Endodermal cell (in vitro differentiated cells): ENCODE data around the gene SLC29A4. TPM values are rescaled to one million over a fixed set of nuclear protein-coding genes. Genes with fewer than 3 reads are reported as not detected.

ENCODE experiments used
- DNase-seq: peaks from one replicate; pipeline ENCODE4 v3.0.0-alpha.2; 2017
- H3K27ac ChIP-seq: 2 replicates; pipeline ENCODE4 v1.5.1; 2013; ENCODE audit warnings: mild to moderate bottlenecking, low read depth, low read length, moderate library complexity
- H3K27me3 ChIP-seq: 2 replicates; pipeline ENCODE4 v1.6.1; 2013; ENCODE audit warnings: mild to moderate bottlenecking, low read length, moderate library complexity; ENCODE audit not compliant: insufficient read depth, control insufficient read depth, poor library complexity, severe bottlenecking
- H3K36me3 ChIP-seq: 2 replicates; pipeline ENCODE4 v1.7.0; 2013; ENCODE audit warnings: mild to moderate bottlenecking, low read length, moderate library complexity; ENCODE audit not compliant: control insufficient read depth, insufficient read depth
- H3K4me1 ChIP-seq: one replicate; pipeline ENCODE4 v1.7.0; 2013; ENCODE audit warnings: low read length; ENCODE audit not compliant: control insufficient read depth, insufficient read depth
- H3K4me3 ChIP-seq: 2 replicates; pipeline ENCODE4 v1.5.1; 2013; ENCODE audit warnings: mild to moderate bottlenecking, low read length, moderate library complexity
- H3K9ac ChIP-seq: 2 replicates; pipeline ENCODE4 v1.6.1; 2013; ENCODE audit warnings: mild to moderate bottlenecking, low read length, moderate library complexity; ENCODE audit not compliant: poor library complexity, severe bottlenecking; ENCODE audit errors: extremely low read depth
- H3K9me3 ChIP-seq: 2 replicates; pipeline ENCODE4 v1.6.1; 2013; ENCODE audit warnings: mild to moderate bottlenecking, low read length, moderate library complexity; ENCODE audit not compliant: control insufficient read depth
- H3K27ac Mint-ChIP-seq: 2 replicates; pipeline ENCODE4 v1.8.0; 2020; ENCODE audit warnings: mixed read lengths
- H3K27me3 Mint-ChIP-seq: 2 replicates; pipeline ENCODE4 v1.8.0; 2021; ENCODE audit warnings: mild to moderate bottlenecking, mixed read lengths; ENCODE audit not compliant: insufficient read depth
- H3K36me3 Mint-ChIP-seq: 2 replicates; pipeline ENCODE4 v1.8.0; 2020; ENCODE audit warnings: low read depth, mixed read lengths
- H3K4me1 Mint-ChIP-seq: 2 replicates; pipeline ENCODE4 v1.8.0; 2020; ENCODE audit warnings: mixed read lengths
- H3K4me3 Mint-ChIP-seq: 2 replicates; pipeline ENCODE4 v1.8.0; 2020; ENCODE audit warnings: mild to moderate bottlenecking, moderate library complexity, mixed read lengths
- H3K9me3 Mint-ChIP-seq: 2 replicates; pipeline ENCODE4 v1.8.0; 2020; ENCODE audit warnings: mild to moderate bottlenecking, mixed read lengths
- WGBS, 2 experiments: methylation state at CpG; one replicate each; pipeline versions ENCODE4 v1.1.5 to v1.1.7; 2013; ENCODE audit warnings: missing lambda C conversion rate in 2 of 2, mixed read lengths in 1 of 2; ENCODE audit not compliant: insufficient coverage in 1 of 2, insufficient read length in 1 of 2; 5-methylcytosine and 5-hydroxymethylcytosine counted together
- total RNA-seq, 2 donors: library from RNA; stranded (reverse); fragmentation: NEBNext Ultra II Directional in 1 of 2; extraction: Animal tissue kit (Norgen Biotek cat#: 25700) in 1 of 2; gene quantifications; 2 replicates in 1 of 2; 3 replicates in 1 of 2; pipeline ENCODE4 v1.2.1, GENCODE V29; 2021
- TF ChIP-seq, protein P1 (sequence below): fragments of 200-600 bp; sonication (generic); conservative IDR thresholded peaks from 2 replicates; pipeline ENCODE4 v1.5.0; 2021; ENCODE audit warnings: antibody characterized with exemption, mild to moderate bottlenecking

Gene SLC29A4
- total RNA-seq, 2 donors from 2014 or later = 15.0 to 23.8 TPM

DNA sequence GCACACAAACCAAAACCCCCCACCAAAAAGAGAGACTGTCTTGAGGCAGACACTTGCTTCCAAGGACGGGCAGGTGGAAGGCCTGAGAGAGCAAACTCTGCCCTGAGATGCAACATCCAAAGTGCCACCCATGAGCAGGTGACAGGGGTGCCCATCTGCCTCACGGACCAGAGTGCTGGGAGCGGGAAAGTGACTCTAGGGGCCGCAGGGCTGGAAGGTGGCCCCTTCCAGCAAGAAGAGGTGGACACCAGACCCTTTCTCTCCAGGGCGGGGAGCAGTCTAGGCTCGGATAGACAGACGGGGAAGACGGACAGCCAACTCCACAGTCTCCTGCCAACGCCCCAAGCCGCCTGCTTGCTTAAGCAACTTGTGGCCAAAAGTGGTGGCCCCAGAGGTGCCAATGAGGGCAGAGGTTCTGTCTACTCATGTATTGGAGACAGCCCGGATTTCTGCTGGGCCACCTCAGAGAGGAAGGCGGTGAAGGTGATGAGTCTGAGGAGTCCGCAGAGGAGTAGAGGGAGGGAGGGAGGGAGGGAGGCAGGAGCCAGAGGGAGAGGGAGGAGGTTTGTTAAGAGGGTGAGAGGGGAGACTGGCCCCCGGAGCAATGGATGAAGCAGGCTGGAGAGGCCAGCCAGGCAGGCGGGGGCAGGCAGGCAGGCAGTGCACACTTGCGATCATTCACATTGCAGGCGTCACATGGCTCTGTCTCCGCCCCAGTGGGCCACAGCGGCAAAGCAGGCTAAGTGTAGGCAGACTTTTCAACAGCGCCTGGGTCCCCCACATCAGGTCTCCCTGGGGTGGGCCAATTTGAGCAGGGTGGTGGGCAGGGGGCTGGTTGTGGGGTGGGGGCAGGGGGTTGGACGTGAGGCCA lies 65.6 kb downstream of the SLC29A4 start:
- TF ChIP-seq, protein P1, sequence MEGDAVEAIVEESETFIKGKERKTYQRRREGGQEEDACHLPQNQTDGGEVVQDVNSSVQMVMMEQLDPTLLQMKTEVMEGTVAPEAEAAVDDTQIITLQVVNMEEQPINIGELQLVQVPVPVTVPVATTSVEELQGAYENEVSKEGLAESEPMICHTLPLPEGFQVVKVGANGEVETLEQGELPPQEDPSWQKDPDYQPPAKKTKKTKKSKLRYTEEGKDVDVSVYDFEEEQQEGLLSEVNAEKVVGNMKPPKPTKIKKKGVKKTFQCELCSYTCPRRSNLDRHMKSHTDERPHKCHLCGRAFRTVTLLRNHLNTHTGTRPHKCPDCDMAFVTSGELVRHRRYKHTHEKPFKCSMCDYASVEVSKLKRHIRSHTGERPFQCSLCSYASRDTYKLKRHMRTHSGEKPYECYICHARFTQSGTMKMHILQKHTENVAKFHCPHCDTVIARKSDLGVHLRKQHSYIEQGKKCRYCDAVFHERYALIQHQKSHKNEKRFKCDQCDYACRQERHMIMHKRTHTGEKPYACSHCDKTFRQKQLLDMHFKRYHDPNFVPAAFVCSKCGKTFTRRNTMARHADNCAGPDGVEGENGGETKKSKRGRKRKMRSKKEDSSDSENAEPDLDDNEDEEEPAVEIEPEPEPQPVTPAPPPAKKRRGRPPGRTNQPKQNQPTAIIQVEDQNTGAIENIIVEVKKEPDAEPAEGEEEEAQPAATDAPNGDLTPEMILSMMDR = peak; percentile 38
- peak; percentile 69 for DNase-seq
- Histone ChIP-seq H3K27me3 (no peaks in the 10 kb centered on the region), H3K9me3 (peaks cover 10% of the 10 kb centered on the region), H3K36me3 (peaks cover 73% of the 10 kb centered on the region), H3K9ac (no peak overlapping the region), H3K4me1 (no peaks in the 10 kb centered on the region), H3K4me3 (no peak overlapping the region), H3K27ac (no peak overlapping the region)
- WGBS, 2 experiments = 92 to 97% methylated on average over 17 to 21 of the region's 21 CpGs
- Mint-ChIP-seq H3K36me3 (peaks cover 66% of the 10 kb centered on the region), H3K27ac (peak overlapping the region; percentile 48), H3K27me3 (no peaks in the 10 kb centered on the region), H3K4me3 (no peak overlapping the region), H3K4me1 (no peaks in the 10 kb centered on the region), H3K9me3 (peaks cover 14% of the 10 kb centered on the region)

DNA sequence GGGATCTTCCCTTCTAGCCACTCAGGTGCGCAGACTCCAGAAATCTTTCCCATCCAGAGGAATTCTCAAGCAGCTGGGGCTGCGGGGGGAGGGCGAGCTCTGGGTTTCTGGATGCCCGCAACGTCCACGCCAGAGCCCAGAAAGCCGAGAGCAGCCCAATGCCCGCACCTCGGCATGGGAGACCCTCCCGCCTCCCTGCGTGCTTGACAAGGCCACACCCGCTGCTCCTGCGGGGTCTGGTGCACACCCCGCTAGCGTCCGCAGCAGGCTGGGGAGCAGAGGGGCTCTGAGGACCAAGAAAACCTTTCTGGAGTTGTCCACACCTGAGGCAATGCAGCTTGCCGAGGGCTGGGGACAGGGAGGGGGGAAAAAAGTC lies 66.2 kb downstream of the SLC29A4 start:
- Mint-ChIP-seq H3K4me3 (no peak overlapping the region), H3K27me3 (no peaks in the 10 kb centered on the region), H3K4me1 (no peaks in the 10 kb centered on the region), H3K9me3 (peaks cover 8% of the 10 kb centered on the region), H3K27ac (no peak overlapping the region), H3K36me3 (peaks cover 66% of the 10 kb centered on the region)
- peaks cover 4% of the 10 kb centered on the region for H3K9me3 ChIP-seq
- H3K4me3 ChIP-seq = no peak overlapping the region
- no peak overlapping the region for H3K9ac ChIP-seq
- H3K27me3 ChIP-seq = no peaks in the 10 kb centered on the region
- 89 to 96% methylated on average over 13 to 17 of the region's 17 CpGs for WGBS, 2 experiments
- TF ChIP-seq, protein P1 = no peak
- no peaks in the 10 kb centered on the region for H3K4me1 ChIP-seq
- peaks cover 71% of the 10 kb centered on the region for H3K36me3 ChIP-seq
- H3K27ac ChIP-seq = no peak overlapping the region
- peak; percentile 55 for DNase-seq

DNA sequence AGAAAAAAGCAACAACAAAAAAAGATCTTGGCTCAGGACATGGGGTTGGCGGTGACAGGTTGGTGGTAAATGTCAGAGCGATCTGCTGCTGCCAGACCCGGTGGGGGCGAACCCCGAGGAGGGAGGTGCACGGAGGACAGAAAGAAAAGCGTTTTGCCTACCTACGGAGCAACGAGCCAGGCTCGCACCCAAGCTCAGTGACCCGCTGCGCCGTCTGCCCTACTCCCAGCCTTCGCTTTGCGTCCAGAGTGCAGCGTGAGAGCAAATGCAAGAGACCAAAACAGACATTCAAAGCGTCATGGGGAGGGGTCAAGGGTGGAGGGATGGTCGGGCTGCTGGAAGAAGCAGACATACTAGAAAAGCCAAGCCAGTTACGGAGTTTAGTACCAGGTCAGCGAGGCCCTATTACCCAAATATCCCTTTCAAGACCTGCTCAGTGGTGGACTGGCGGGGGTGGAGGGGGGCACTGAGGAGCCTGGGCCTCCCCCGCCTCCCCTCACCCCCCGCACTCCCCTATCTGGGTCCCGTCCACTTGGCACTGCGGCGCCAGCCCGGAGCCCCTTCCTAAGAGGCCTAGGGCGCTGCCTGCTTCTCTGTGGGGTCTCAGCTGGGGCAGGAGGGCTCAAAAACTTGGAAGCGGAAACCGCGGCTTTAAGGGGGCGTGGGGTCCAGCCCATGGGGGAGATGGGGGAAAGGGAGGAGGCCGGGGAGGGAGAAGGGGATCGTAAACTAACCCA lies 66.9 kb downstream of the SLC29A4 start:
- peak; percentile 60 for DNase-seq
- Mint-ChIP-seq H3K4me1 (no peaks in the 10 kb centered on the region), H3K36me3 (peaks cover 65% of the 10 kb centered on the region), H3K27ac (peak overlapping the region; percentile 56), H3K9me3 (peaks cover 4% of the 10 kb centered on the region), H3K4me3 (no peak overlapping the region), H3K27me3 (no peaks in the 10 kb centered on the region)
- WGBS, 2 experiments = 90 to 92% methylated on average over 15 to 34 of the region's 34 CpGs
- Histone ChIP-seq H3K9ac (no peak overlapping the region), H3K9me3 (no peaks in the 10 kb centered on the region), H3K4me3 (no peak overlapping the region), H3K4me1 (no peaks in the 10 kb centered on the region), H3K27ac (peak overlapping the region; percentile 57), H3K27me3 (no peaks in the 10 kb centered on the region), H3K36me3 (peaks cover 71% of the 10 kb centered on the region)
- TF ChIP-seq, protein P1 = no peak
